CD14-positive monocyte (primary cell): ENCODE measurements around the gene PAQR8. TPM values are rescaled to one million over a fixed set of nuclear protein-coding genes. Genes with fewer than 3 reads are reported as not detected.

Source experiments
- DNase-seq, 3 donors: peaks; one replicate each; pipeline ENCODE4 v3.0.0-alpha.2; 2011 to 2022
- H2AFZ ChIP-seq: 2 replicates; pipeline ENCODE4 v1.6.0; 2012; ENCODE audit warnings: mild to moderate bottlenecking, low read depth, low read length, inconsistent platforms; ENCODE audit not compliant: insufficient read depth, poor library complexity, severe bottlenecking
- H3K27ac ChIP-seq, 2 donors: 1 replicate in 1 of 2; 2 replicates in 1 of 2; pipeline ENCODE4 v1.5.1; 2012 to 2013; ENCODE audit warnings: low read length in 2 of 2, control low read depth in 1 of 2, inconsistent platforms in 1 of 2, low read depth in 1 of 2, mild to moderate bottlenecking in 1 of 2
- H3K27me3 ChIP-seq, 2 donors: one replicate each; pipeline versions ENCODE4 v1.6.0 to v1.6.1; 2011 to 2013; ENCODE audit warnings: low read length in 2 of 2; ENCODE audit not compliant: control insufficient read depth in 2 of 2, insufficient read depth in 2 of 2
- H3K36me3 ChIP-seq, 2 donors: replicated peaks in 1 of 2; 1 replicate in 1 of 2; 2 replicates in 1 of 2; pipeline versions ENCODE4 v1.5.1 to v1.6.1; 2012 to 2013; ENCODE audit warnings: low read length in 2 of 2, control low read depth in 1 of 2, inconsistent platforms in 1 of 2, mild to moderate bottlenecking in 1 of 2; ENCODE audit not compliant: insufficient read depth in 2 of 2, control insufficient read depth in 1 of 2
- H3K4me1 ChIP-seq, 2 donors: 1 replicate in 1 of 2; 2 replicates in 1 of 2; pipeline versions ENCODE4 v1.5.1 to v1.6.1; 2012 to 2013; ENCODE audit warnings: low read length in 2 of 2, control low read depth in 1 of 2, inconsistent platforms in 1 of 2, mild to moderate bottlenecking in 1 of 2, moderate library complexity in 1 of 2; ENCODE audit not compliant: insufficient read depth in 2 of 2, control insufficient read depth in 1 of 2
- H3K4me2 ChIP-seq: replicated peaks from 2 replicates; pipeline ENCODE3; 2012; ENCODE audit warnings: low read length, moderate library complexity, mild to moderate bottlenecking; ENCODE audit not compliant: poor library complexity, severe bottlenecking; ENCODE audit errors: extremely low read depth
- H3K4me3 ChIP-seq, 3 experiments: fragments of 200-600 bp in 1 of 3; sonication (generic) in 1 of 3; replicated peaks in 1 of 3; 1 replicate in 2 of 3; 2 replicates in 1 of 3; pipeline ENCODE4 v1.5.1; 2011 to 2013; ENCODE audit warnings: low read length in 3 of 3, mild to moderate bottlenecking in 3 of 3, control low read depth in 2 of 3, low read depth in 2 of 3, inconsistent platforms in 1 of 3, moderate library complexity in 1 of 3
- H3K79me2 ChIP-seq: 2 replicates; pipeline ENCODE4 v1.6.0; 2012; ENCODE audit warnings: mild to moderate bottlenecking, control low read depth, inconsistent platforms, low read length, moderate library complexity; ENCODE audit not compliant: insufficient read depth
- H3K9ac ChIP-seq: 2 replicates; pipeline ENCODE4 v1.6.0; 2017; ENCODE audit warnings: low read length, mild to moderate bottlenecking; ENCODE audit not compliant: insufficient read depth, poor library complexity, severe bottlenecking
- H3K9me3 ChIP-seq, 2 donors: replicated peaks in 1 of 2; 1 replicate in 1 of 2; 2 replicates in 1 of 2; pipeline versions ENCODE4 v1.5.1 to v1.6.1; 2012 to 2013; ENCODE audit warnings: low read length in 2 of 2, control low read depth in 1 of 2; ENCODE audit not compliant: control insufficient read depth in 1 of 2, insufficient read depth in 1 of 2
- H4K20me1 ChIP-seq: 2 replicates; pipeline ENCODE4 v1.6.0; 2012; ENCODE audit warnings: mild to moderate bottlenecking, low read length, control low read depth, moderate library complexity; ENCODE audit not compliant: insufficient read depth
- H3K27ac Mint-ChIP-seq, 7 donors: one replicate each; pipeline ENCODE4 v1.8.0; 2020; ENCODE audit warnings: mild to moderate bottlenecking in 7 of 7, mixed read lengths in 7 of 7, moderate library complexity in 6 of 7, inconsistent platforms in 2 of 7
- H3K27me3 Mint-ChIP-seq, 3 donors: one replicate each; pipeline ENCODE4 v1.8.0; 2021 to 2022; ENCODE audit warnings: low read depth in 3 of 3, mild to moderate bottlenecking in 3 of 3, mixed read lengths in 3 of 3, moderate library complexity in 3 of 3, inconsistent platforms in 1 of 3
- H3K36me3 Mint-ChIP-seq, 2 donors: one replicate each; pipeline ENCODE4 v1.8.0; 2020; ENCODE audit warnings: mixed read lengths in 2 of 2, inconsistent platforms in 1 of 2, mild to moderate bottlenecking in 1 of 2
- H3K4me1 Mint-ChIP-seq: one replicate; pipeline ENCODE4 v1.8.0; 2020; ENCODE audit warnings: mild to moderate bottlenecking, mixed read lengths
- H3K4me3 Mint-ChIP-seq, 2 donors: one replicate each; pipeline ENCODE4 v1.8.0; 2020; ENCODE audit warnings: mild to moderate bottlenecking in 2 of 2, mixed read lengths in 2 of 2, moderate library complexity in 1 of 2
- H3K9me3 Mint-ChIP-seq, 7 donors: one replicate each; pipeline ENCODE4 v1.8.0; 2020 to 2022; ENCODE audit warnings: mixed read lengths in 7 of 7, mild to moderate bottlenecking in 6 of 7, moderate library complexity in 6 of 7, inconsistent platforms in 2 of 7
- CTCF ChIP-seq: fragments of 200-600 bp; IDR thresholded peaks from one replicate; pipeline ENCODE4 v1.8.0; 2022; ENCODE audit warnings: antibody characterized with exemption, mild to moderate bottlenecking
- WGBS: methylation state at CpG from one replicate; pipeline ENCODE4 v1.1.5; 2013; ENCODE audit warnings: missing lambda C conversion rate; ENCODE audit not compliant: insufficient coverage; 5-methylcytosine and 5-hydroxymethylcytosine counted together
- intact Hi-C, 2 donors: fragments of 100-400 bp; cut with micrococcal nuclease; formaldehyde crosslinking; loops; one replicate each; pipeline versions ENCODE4 v1.15.0 to v1.15.1; 2023
- polyA plus RNA-seq, 3 donors: library from polyadenylated mRNA; depleted of rRNA in 1 of 3; unstranded in 2 of 3; stranded (reverse) in 1 of 3; fragments of 300-500 nt in 2 of 3; fragments of >200 nt in 1 of 3; fragmentation: Illumina TruSeq in 2 of 3; gene quantifications; 1 replicate in 2 of 3; 2 replicates in 1 of 3; pipeline ENCODE4 v1.2.3, GENCODE V29; 2012 to 2021

Gene PAQR8
- polyA plus RNA-seq, 3 donors, result 2.4 to 17.4 (median 6.8) TPM

GRCh38 chr6:52381249-52381648 is 19.3 kb downstream of the PAQR8 start:
- Mint-ChIP-seq H3K27me3 (peaks cover 0 to 1% (median 0%) of the 10 kb centered on the region in 3 donors), H3K4me1 (peaks cover 21% of the 10 kb centered on the region), H3K9me3 (no peaks in the 10 kb centered on the region), H3K4me3 (no peak overlapping the region), H3K36me3 (peaks cover 15 to 25% of the 10 kb centered on the region in 2 donors), H3K27ac (peak overlapping the region in 2 of 7 donors; percentile 27)
- H3K9ac ChIP-seq, result no peak overlapping the region
- TF ChIP-seq CTCF, result no peak
- intact Hi-C loops, result no loop called here
- H3K4me2 ChIP-seq, result no peak overlapping the region
- H3K36me3 ChIP-seq, result peaks cover 6 to 17% of the 10 kb centered on the region in 2 donors
- H3K4me3 ChIP-seq, result no peak overlapping the region
- H3K27me3 ChIP-seq, result no peaks in the 10 kb centered on the region
- no peaks in the 10 kb centered on the region for H3K9me3 ChIP-seq
- no peaks in the 10 kb centered on the region for H4K20me1 ChIP-seq
- no peak overlapping the region for H2AFZ ChIP-seq
- H3K27ac ChIP-seq, result no peak overlapping the region
- DNase-seq, result no peak
- H3K4me1 ChIP-seq, result peaks cover 20 to 24% of the 10 kb centered on the region in 2 donors
- 94% methylated on average over 3 of the region's 4 CpGs for WGBS
- peaks cover 19% of the 10 kb centered on the region for H3K79me2 ChIP-seq

- no peak for TF ChIP-seq CTCF
- H3K36me3 ChIP-seq, result peaks cover 6 to 17% of the 10 kb centered on the region in 2 donors
- intact Hi-C loops, result no loop called here
- Mint-ChIP-seq H3K27ac (no peak overlapping the region), H3K4me1 (peaks cover 4% of the 10 kb centered on the region), H3K27me3 (peaks cover 0 to 3% (median 0%) of the 10 kb centered on the region in 3 donors), H3K36me3 (peaks cover 13 to 23% of the 10 kb centered on the region in 2 donors), H3K4me3 (no peak overlapping the region), H3K9me3 (peaks cover 0 to 5% (median 0%) of the 10 kb centered on the region in 7 donors)
- no peak overlapping the region for H3K27ac ChIP-seq
- DNase-seq, result no peak
- H3K4me1 ChIP-seq, result no peaks in the 10 kb centered on the region
- H3K27me3 ChIP-seq, result no peaks in the 10 kb centered on the region
- no peak overlapping the region for H2AFZ ChIP-seq
- H3K9me3 ChIP-seq, result peaks cover 0 to 3% of the 10 kb centered on the region in 2 donors
- no peak overlapping the region for H3K4me2 ChIP-seq
- no peak overlapping the region for H3K9ac ChIP-seq
- H3K4me3 ChIP-seq, result no peak overlapping the region
- H3K79me2 ChIP-seq, result peaks cover 5% of the 10 kb centered on the region
- no peaks in the 10 kb centered on the region for H4K20me1 ChIP-seq
- no CpG with 5 or more reads among the region's 2 CpGs for WGBS
Observed at GRCh38 chr6:52384145-52384766, 22.3 kb downstream of the PAQR8 start.
